GM23248 (cell line): ENCODE data around the gene NME3.

ENCODE experiments used
- EZH2 ChIP-seq: fragments of 200-600 bp; sonication (generic); IDR thresholded peaks from 2 replicates; pipeline ENCODE4 v1.6.1; 2018; ENCODE audit warnings: antibody characterized with exemption, mild to moderate bottlenecking; ENCODE audit not compliant: insufficient read depth, poor library complexity, severe bottlenecking
- EZH2phosphoT487 ChIP-seq: fragments of 200-600 bp; sonication (generic); IDR thresholded peaks from 2 replicates; pipeline ENCODE4 v1.6.1; 2018; ENCODE audit warnings: antibody characterized with exemption, moderate library complexity, mild to moderate bottlenecking, low read depth; ENCODE audit not compliant: insufficient read depth

GRCh38 chr16:1727651-1728624 lies 43.4 kb downstream of the NME3 start:
- TF ChIP-seq EZH2 (no peak), EZH2phosphoT487 (no peak)
